Heart left ventricle (tissue), 16 donors: Measurements from ENCODE around the gene HDAC4. TPM values are rescaled to one million over a fixed set of nuclear protein-coding genes. Genes with fewer than 3 reads are reported as not detected.

ENCODE experiments used
- ATAC-seq, 4 donors: fragments of 200-7000 bp; cut with Tn5 transposase; one replicate each; pipeline ENCODE4 v1.9.1; 2020 to 2022; ENCODE audit warnings: moderate library complexity in 4 of 4, mild to moderate bottlenecking in 3 of 4, moderate number of reproducible peaks in 1 of 4
- DNase-seq, 5 donors: peaks; one replicate each; pipeline ENCODE4 v3.0.0-alpha.2; 2020
- H3K27ac ChIP-seq, 12 donors: fragments of 200-600 bp; sonication (generic) in 4 of 12; one replicate each; pipeline versions ENCODE4 v1.5.0 to v1.8.0; 2016 to 2022; ENCODE audit warnings: mild to moderate bottlenecking in 2 of 12
- H3K27me3 ChIP-seq, 9 donors: fragments of 200-600 bp; sonication (generic) in 2 of 9; one replicate each; pipeline versions ENCODE4 v1.5.1 to v1.8.0; 2016 to 2022; ENCODE audit warnings: mild to moderate bottlenecking in 3 of 9
- H3K36me3 ChIP-seq, 9 donors: fragments of 200-600 bp; sonication (generic) in 2 of 9; one replicate each; pipeline versions ENCODE4 v1.5.0 to v1.8.0; 2018 to 2022; ENCODE audit warnings: mild to moderate bottlenecking in 2 of 9
- H3K4me1 ChIP-seq, 12 donors: fragments of 200-600 bp; sonication (generic) in 4 of 12; one replicate each; pipeline versions ENCODE4 v1.5.0 to v1.8.0; 2016 to 2022; ENCODE audit warnings: mild to moderate bottlenecking in 3 of 12
- H3K4me3 ChIP-seq, 12 donors: fragments of 200-600 bp; sonication (generic) in 4 of 12; one replicate each; pipeline versions ENCODE4 v1.5.0 to v1.8.0; 2017 to 2022; ENCODE audit warnings: mild to moderate bottlenecking in 9 of 12, moderate library complexity in 4 of 12
- H3K9me3 ChIP-seq, 12 donors: fragments of 200-600 bp; sonication (generic) in 4 of 12; one replicate each; pipeline versions ENCODE4 v1.5.0 to v1.8.0; 2016 to 2022; ENCODE audit warnings: mild to moderate bottlenecking in 1 of 12
- CTCF ChIP-seq, 12 donors: fragments of 200-600 bp; sonication (generic) in 4 of 12; IDR thresholded peaks; one replicate each; pipeline versions ENCODE4 v1.5.0 to v1.8.0; 2018 to 2022; ENCODE audit warnings: antibody characterized with exemption in 12 of 12, mild to moderate bottlenecking in 5 of 12
- POLR2A ChIP-seq, 2 donors: fragments of 450-650 bp; IDR thresholded peaks; one replicate each; pipeline ENCODE4 v1.6.1; 2017; ENCODE audit warnings: antibody characterized with exemption in 2 of 2, mild to moderate bottlenecking in 2 of 2, moderate library complexity in 2 of 2
- WGBS, 4 donors: extraction: QIAGEN DNeasy Blood & Tissue Kit in 2 of 4; methylation state at CpG; one replicate each; pipeline versions ENCODE4 v1.1.5 to v1.1.7; 2013 to 2018; 5-methylcytosine and 5-hydroxymethylcytosine counted together
- intact Hi-C, 10 donors: fragments of 100-400 bp; cut with DNase I; formaldehyde crosslinking; loops; one replicate each; pipeline versions ENCODE4 v1.11.1 to v1.14.2; 2022
- polyA plus RNA-seq, 2 donors: library from polyadenylated mRNA; stranded (reverse); fragments of 200-250 nt; gene quantifications; one replicate each; pipeline ENCODE4 v1.2.3, GENCODE V29; 2013
- total RNA-seq, 9 donors: library from RNA; depleted of rRNA in 2 of 9; stranded (reverse); fragments of >200 nt in 2 of 9; fragmentation: NEBNext Ultra II Directional in 3 of 9; extraction: Animal tissue kit (Norgen Biotek cat#: 25700) in 3 of 9; gene quantifications; one replicate each; pipeline versions ENCODE4 v1.1.0 to v1.2.4, GENCODE V29; 2016 to 2023
- donor health status: ischemic (EF 13 %, LVEDD 7.1; RV severe dilation, severe dysfunction).
- donor health status: healthy with polysubstance abuse.
- donor health status: DM: no; HTN: yes; CAD: no.
- donor health status: DM: no; HTN: no; CAD: no.
- donor health status: ischemic (EF 25% LVEDD 6.9; RV normal size, moderate dysfunction).
- donor health status: ischemic (EF 25% LVEDD 5.7; RV mildly dilated, moderate dysfunction).
- donor health status: healthy.
- donor health status: DM: yes; HTN: yes; CAD: no.
- donor health status: ischemic (EF 35%, LVEDD 5.7; RV mildly dilated, moderate dysfunction).
- donor health status: nonischemic (EF 11% LVEDD 7.7; RV severe dilation, severe dysfunction).
- donor health status: DM: yes; HTN: yes; CAD: no.
- donor health status: PGD.
- donor health status: ischemic (EF 29% LVEDD 5.4; RV normal size, mild dysfunction).
- donor health status: nonischemic (EF 23%, LVEDD 6.1; RV moderate dilation, normal function).

The HDAC4 gene
- total and polyA plus RNA-seq, 11 donors, result 13.9 to 37.6 (median 27.5) TPM

- H3K27me3 ChIP-seq, result peaks cover 0 to 15% (median 6%) of the 10 kb centered on the region in 9 donors
- ATAC-seq, result no peak
These were observed 379.6 kb downstream of the HDAC4 start for GRCh38 chr2:239021224-239021623.

GRCh38 chr2:239020541-239021041 is 380.2 kb downstream of the HDAC4 start:
- no peaks in the 10 kb centered on the region for H3K9me3 ChIP-seq
- peaks cover 0 to 18% (median 10%) of the 10 kb centered on the region in 9 donors for H3K27me3 ChIP-seq
- no peaks in the 10 kb centered on the region for H3K36me3 ChIP-seq
- peak in 3 of 5 donors; percentile 5 to 21 (median 9) for DNase-seq
- no peak for TF ChIP-seq CTCF (IDR thresholded peaks at IDR 0.05)
- TF ChIP-seq POLR2A (IDR thresholded peaks at IDR 0.05), result no peak
- no peak for ATAC-seq
- no peak overlapping the region for H3K4me3 ChIP-seq
- H3K4me1 ChIP-seq, result no peaks in the 10 kb centered on the region
- no peak overlapping the region for H3K27ac ChIP-seq
- 84 to 90% (median 89%) methylated on average over 14 to 17 of the region's 17 CpGs for WGBS, 4 donors
- intact Hi-C loops, result loop anchor here in 1 of 10 donors (10.0 kb wide), 1 partner anchor 394 kb away; no protein-coding TSS in a partner anchor

More at GRCh38 chr2:239021224-239021623, 379.6 kb downstream of the HDAC4 start:
- DNase-seq, result peak in 2 of 5 donors; percentile 3 to 13
- intact Hi-C loops, result loop anchor here in 1 of 10 donors (10.0 kb wide), 1 partner anchor 394 kb away; no protein-coding TSS in a partner anchor
- H3K4me1 ChIP-seq, result no peaks in the 10 kb centered on the region
- H3K9me3 ChIP-seq, result no peaks in the 10 kb centered on the region
- H3K4me3 ChIP-seq, result no peak overlapping the region
- 70 to 81% (median 76%) methylated on average over 6 of the region's 6 CpGs for WGBS, 4 donors
- H3K36me3 ChIP-seq, result no peaks in the 10 kb centered on the region
- no peak overlapping the region for H3K27ac ChIP-seq
- TF ChIP-seq POLR2A (IDR thresholded peaks at IDR 0.05) (no peak), CTCF (IDR thresholded peaks at IDR 0.05) (no peak)

GRCh38 chr2:239019183-239019581 is 381.6 kb downstream of the HDAC4 start:
- Histone ChIP-seq H3K9me3 (no peaks in the 10 kb centered on the region), H3K27me3 (peaks cover 0 to 30% (median 10%) of the 10 kb centered on the region in 9 donors), H3K27ac (no peak overlapping the region), H3K36me3 (no peaks in the 10 kb centered on the region), H3K4me3 (no peak overlapping the region), H3K4me1 (no peaks in the 10 kb centered on the region)
- no peak for ATAC-seq
- TF ChIP-seq CTCF (IDR thresholded peaks at IDR 0.05) (no peak), POLR2A (IDR thresholded peaks at IDR 0.05) (no peak)
- DNase-seq, result peak in 2 of 5 donors; percentile 21 to 45
- WGBS, 4 donors, result 77 to 94% (median 90%) methylated on average over 6 of the region's 6 CpGs
- intact Hi-C loops, result no loop called here

GRCh38 chr2:239018271-239019182 is 382.3 kb downstream of the HDAC4 start:
- Histone ChIP-seq H3K9me3 (no peaks in the 10 kb centered on the region), H3K4me1 (no peaks in the 10 kb centered on the region), H3K27me3 (peaks cover 0 to 32% (median 10%) of the 10 kb centered on the region in 9 donors), H3K4me3 (no peak overlapping the region), H3K27ac (no peak overlapping the region), H3K36me3 (no peaks in the 10 kb centered on the region)
- DNase-seq (peak in 1 of 5 donors; percentile 53), ATAC-seq (no peak)
- intact Hi-C loops, result no loop called here
- TF ChIP-seq POLR2A (IDR thresholded peaks at IDR 0.05), result no peak
- no peak for TF ChIP-seq CTCF (IDR thresholded peaks at IDR 0.05)
- 70 to 79% (median 76%) methylated on average over 17 of the region's 17 CpGs for WGBS, 4 donors
